Measurements from ENCODE around the gene TMEM72. TPM values are rescaled to one million over a fixed set of nuclear protein-coding genes. Genes with fewer than 3 reads are reported as not detected.

Gene TMEM72
- total RNA-seq, 1 donor from 2014 or later: under 0.01 TPM

DNA sequence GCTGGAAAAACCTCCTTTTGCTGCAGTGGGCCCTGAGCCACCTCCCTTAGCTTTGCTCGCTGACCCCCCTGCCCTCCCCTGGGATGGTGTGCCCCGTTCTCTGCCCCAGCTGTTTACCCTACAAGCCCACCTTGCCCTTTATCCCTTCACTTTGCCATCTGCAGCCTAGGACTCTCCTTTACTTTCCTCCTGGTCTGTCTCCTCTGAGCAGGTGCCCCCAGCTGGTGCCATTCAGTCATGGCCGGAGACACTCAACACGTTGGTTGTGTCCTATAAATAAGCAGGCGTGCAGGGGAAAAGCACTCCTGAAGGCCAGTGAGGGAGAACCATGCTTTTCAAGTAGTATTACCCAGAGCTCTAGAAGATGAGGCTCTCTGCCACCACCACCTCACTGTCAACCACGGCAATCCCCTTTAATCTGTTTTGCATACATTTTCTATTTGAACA is 54.5 kb downstream of the TMEM72 start:
- H3K4me3 ChIP-seq (ENCODE audit: low read length in 3 of 3): no peak overlapping the region
- peaks cover 0 to 8% (median 7%) of the 10 kb centered on the region in 3 donors for H3K36me3 ChIP-seq (ENCODE audit: control insufficient read depth in 3 of 3, insufficient read depth in 3 of 3, low read length in 3 of 3)
- no peaks in the 10 kb centered on the region for H3K9me3 ChIP-seq (ENCODE audit: control insufficient read depth in 3 of 3, low read length in 3 of 3)
- H3K27me3 ChIP-seq (ENCODE audit: control insufficient read depth in 3 of 3, insufficient read depth in 3 of 3, low read length in 3 of 3): no peaks in the 10 kb centered on the region
- peak overlapping the region in 2 of 3 donors; percentile 12 to 82 for H3K9ac ChIP-seq (ENCODE audit: low read depth in 1 of 3, low read length in 3 of 3)
- peaks cover 90 to 96% (median 91%) of the 10 kb centered on the region in 3 donors for H3K4me1 ChIP-seq (ENCODE audit: control insufficient read depth in 3 of 3, insufficient read depth in 3 of 3, low read length in 3 of 3)
- H3K27ac ChIP-seq (ENCODE audit: low read depth, low read length): peak overlapping the region; percentile 88

DNA sequence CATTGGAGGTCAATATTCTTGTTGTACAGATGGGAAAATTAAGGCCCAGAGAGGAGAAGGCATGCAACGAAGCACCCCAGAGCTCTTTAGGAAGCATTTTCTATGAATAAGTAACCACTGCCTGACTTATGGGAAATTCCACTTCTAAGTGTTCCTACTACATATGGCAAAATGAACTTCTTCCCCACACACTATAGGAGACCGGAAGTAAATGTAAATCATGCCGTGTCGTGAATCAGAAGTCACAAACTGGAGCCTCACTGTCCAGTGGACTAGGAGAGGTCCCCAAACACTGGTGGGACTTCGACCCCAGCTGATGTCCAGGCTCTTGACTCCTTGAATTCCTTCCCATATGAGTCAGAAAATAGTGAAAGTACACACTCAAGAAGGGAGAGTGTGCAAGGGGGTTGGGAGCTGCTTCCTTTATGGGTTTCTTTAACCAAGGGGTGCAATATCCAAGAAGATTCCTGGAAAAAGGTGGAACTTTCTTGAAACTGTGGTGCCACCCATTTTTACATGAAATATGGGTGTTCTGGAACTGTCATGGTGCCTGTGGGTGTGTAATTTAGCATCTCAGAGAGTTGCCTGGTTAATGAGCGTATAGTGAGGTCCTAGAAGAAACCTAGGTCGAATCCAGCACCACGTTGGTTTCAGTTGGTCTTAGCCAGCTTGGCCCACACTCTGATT is 55.1 kb downstream of the TMEM72 start:
- peak overlapping the region; percentile 42 for H3K27ac ChIP-seq (ENCODE audit: low read depth, low read length)
- H3K4me1 ChIP-seq (ENCODE audit: control insufficient read depth in 3 of 3, insufficient read depth in 3 of 3, low read length in 3 of 3): peaks cover 85 to 95% (median 89%) of the 10 kb centered on the region in 3 donors
- no peaks in the 10 kb centered on the region for H3K27me3 ChIP-seq (ENCODE audit: control insufficient read depth in 3 of 3, insufficient read depth in 3 of 3, low read length in 3 of 3)
- no peaks in the 10 kb centered on the region for H3K9me3 ChIP-seq (ENCODE audit: control insufficient read depth in 3 of 3, low read length in 3 of 3)
- H3K4me3 ChIP-seq (ENCODE audit: low read length in 3 of 3): peak overlapping the region in 1 of 3 donors; percentile 13
- H3K36me3 ChIP-seq (ENCODE audit: control insufficient read depth in 3 of 3, insufficient read depth in 3 of 3, low read length in 3 of 3): peaks cover 4 to 14% (median 12%) of the 10 kb centered on the region in 3 donors
- peak overlapping the region in 1 of 3 donors; percentile 82 for H3K9ac ChIP-seq (ENCODE audit: low read depth in 1 of 3, low read length in 3 of 3)

DNA sequence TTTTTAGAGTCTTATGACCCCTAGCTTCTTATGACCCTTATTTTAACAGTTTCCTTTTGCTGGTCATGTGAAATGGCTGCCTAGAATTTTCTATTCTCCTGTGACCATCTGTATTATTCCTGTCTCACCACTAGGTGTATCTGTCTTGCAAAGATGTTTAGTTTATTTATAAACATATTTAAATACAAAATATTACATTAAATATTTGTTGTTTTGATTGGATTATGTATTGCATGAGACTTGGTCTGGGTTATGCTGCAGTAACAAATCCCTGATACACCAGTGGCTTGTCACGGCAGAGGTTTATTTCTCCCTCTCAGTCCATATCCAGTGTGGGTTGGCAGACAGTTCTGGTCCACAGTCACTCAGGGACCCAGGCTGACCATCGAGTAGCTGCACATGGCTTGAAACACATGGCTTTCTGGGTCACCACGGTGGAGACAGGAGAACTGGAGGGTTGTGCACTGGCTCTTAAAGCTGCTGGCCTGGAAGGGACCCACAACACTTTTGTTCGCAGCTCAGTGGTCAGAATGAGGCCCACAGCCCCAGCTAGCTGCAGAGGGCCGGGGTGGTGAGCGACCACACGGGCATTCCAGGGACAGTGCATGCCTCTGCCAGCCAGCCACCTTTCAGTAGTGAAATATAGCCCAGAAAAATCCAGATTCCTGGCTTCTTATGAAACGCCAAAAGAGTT is 55.8 kb downstream of the TMEM72 start:
- H3K9me3 ChIP-seq (ENCODE audit: control insufficient read depth in 3 of 3, low read length in 3 of 3): no peaks in the 10 kb centered on the region
- no peak overlapping the region for H3K4me3 ChIP-seq (ENCODE audit: low read length in 3 of 3)
- no peaks in the 10 kb centered on the region for H3K27me3 ChIP-seq (ENCODE audit: control insufficient read depth in 3 of 3, insufficient read depth in 3 of 3, low read length in 3 of 3)
- peaks cover 82 to 92% (median 83%) of the 10 kb centered on the region in 3 donors for H3K4me1 ChIP-seq (ENCODE audit: control insufficient read depth in 3 of 3, insufficient read depth in 3 of 3, low read length in 3 of 3)
- H3K36me3 ChIP-seq (ENCODE audit: control insufficient read depth in 3 of 3, insufficient read depth in 3 of 3, low read length in 3 of 3): peaks cover 11 to 21% (median 19%) of the 10 kb centered on the region in 3 donors
- peak overlapping the region in 1 of 3 donors; percentile 62 for H3K9ac ChIP-seq (ENCODE audit: low read depth in 1 of 3, low read length in 3 of 3)
- H3K27ac ChIP-seq (ENCODE audit: low read depth, low read length): peak overlapping the region; percentile 42

DNA sequence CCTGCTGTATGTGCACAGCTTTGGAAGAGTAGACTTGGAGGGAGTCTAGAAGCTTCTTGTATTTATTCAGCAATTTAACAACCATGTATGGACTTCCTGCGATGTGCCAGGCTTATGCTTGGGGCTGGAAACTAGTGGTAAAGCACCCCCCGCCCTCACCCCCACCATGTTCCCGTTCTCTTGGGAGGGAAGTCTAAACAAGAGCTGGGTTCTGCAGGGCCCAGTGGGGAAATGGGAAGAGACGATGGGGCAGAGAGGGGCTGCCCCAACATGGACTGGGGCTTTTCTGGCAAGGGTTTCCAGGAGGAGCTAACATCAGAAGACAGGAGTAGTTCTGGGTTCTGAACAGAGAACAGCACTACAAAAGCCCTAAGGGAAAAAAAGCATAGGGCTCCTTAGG is 56.5 kb downstream of the TMEM72 start:
- H3K27ac ChIP-seq (ENCODE audit: low read depth, low read length): peak overlapping the region; percentile 39
- H3K36me3 ChIP-seq (ENCODE audit: control insufficient read depth in 3 of 3, insufficient read depth in 3 of 3, low read length in 3 of 3): peaks cover 16 to 23% (median 23%) of the 10 kb centered on the region in 3 donors
- peak overlapping the region in 2 of 3 donors; percentile 19 to 62 for H3K9ac ChIP-seq (ENCODE audit: low read depth in 1 of 3, low read length in 3 of 3)
- H3K27me3 ChIP-seq (ENCODE audit: control insufficient read depth in 3 of 3, insufficient read depth in 3 of 3, low read length in 3 of 3): no peaks in the 10 kb centered on the region
- no peaks in the 10 kb centered on the region for H3K9me3 ChIP-seq (ENCODE audit: control insufficient read depth in 3 of 3, low read length in 3 of 3)
- no peak overlapping the region for H3K4me3 ChIP-seq (ENCODE audit: low read length in 3 of 3)
- H3K4me1 ChIP-seq (ENCODE audit: control insufficient read depth in 3 of 3, insufficient read depth in 3 of 3, low read length in 3 of 3): peaks cover 76 to 86% (median 77%) of the 10 kb centered on the region in 3 donors

DNA sequence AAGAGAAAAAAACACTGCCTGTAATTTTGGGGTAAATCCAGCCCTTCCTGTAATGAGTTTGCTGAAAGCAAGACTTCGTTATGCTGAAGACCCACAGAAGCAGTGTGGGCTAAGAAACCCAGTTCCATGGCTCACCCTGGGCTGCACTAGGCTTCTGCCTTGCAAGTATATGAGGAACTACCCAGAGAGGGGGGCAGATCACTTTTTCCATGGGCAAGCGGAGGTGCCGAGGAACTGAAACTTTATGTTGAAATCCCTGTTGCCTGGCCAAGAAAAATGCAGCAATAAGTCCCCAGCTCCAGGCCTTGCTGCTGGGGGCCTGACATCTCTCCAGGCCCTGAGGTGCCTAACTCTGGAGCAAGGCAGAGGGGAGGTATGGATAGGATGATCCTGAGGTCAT is 57.0 kb downstream of the TMEM72 start:
- Histone ChIP-seq H3K4me3 (ENCODE audit: low read length in 3 of 3) (no peak overlapping the region), H3K9me3 (ENCODE audit: control insufficient read depth in 3 of 3, low read length in 3 of 3) (no peaks in the 10 kb centered on the region), H3K9ac (ENCODE audit: low read depth in 1 of 3, low read length in 3 of 3) (peak overlapping the region; percentile 2 to 62 (median 19)), H3K27ac (ENCODE audit: low read depth, low read length) (peak overlapping the region; percentile 39), H3K4me1 (ENCODE audit: control insufficient read depth in 3 of 3, insufficient read depth in 3 of 3, low read length in 3 of 3) (peaks cover 72 to 83% (median 73%) of the 10 kb centered on the region in 3 donors), H3K36me3 (ENCODE audit: control insufficient read depth in 3 of 3, insufficient read depth in 3 of 3, low read length in 3 of 3) (peaks cover 16 to 23% (median 23%) of the 10 kb centered on the region in 3 donors), H3K27me3 (ENCODE audit: control insufficient read depth in 3 of 3, insufficient read depth in 3 of 3, low read length in 3 of 3) (no peaks in the 10 kb centered on the region)

DNA sequence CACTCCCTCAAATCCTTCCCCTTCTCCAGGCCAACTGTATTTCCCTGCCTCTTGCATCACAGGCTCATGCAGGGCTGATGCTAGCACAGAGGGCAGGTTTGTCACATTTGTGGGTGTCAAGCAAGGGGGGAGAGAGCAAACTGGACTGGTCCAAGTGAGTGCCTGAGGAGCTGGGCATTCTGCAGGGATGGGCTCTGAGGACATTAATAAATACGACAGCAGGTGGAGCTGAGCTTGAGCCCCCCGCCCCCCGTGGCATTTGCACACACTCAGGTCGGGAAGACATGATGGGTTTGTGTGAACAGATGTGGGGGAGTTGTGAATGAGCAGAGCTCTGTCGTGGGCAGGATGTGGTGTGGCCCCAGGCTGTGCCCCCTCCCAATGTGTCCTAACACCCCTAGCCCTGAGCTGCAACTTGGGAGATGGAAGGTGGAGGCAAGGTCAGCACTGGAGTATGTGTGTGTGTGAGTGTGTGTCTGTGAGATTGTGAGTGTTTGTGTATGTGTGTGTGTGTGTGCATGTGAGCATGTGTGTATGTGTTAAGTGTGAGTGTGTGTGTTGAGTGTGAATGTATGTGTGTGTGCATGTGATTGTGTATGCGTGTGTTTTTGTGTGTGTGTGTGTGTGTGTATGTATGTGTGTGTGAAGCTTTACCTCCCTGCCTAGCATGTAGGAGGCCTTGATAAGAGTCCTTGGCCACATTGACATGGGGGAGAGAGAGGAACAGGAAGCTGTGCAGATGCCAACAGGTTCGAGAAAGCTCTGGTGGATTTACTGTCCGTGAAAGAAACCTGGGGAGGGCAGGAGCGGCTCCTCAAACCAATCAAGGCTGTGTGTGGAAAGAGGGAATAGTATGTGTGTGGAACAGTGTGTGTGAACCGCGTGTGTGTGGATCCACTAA is 57.6 kb downstream of the TMEM72 start:
- H3K9me3 ChIP-seq (ENCODE audit: control insufficient read depth in 3 of 3, low read length in 3 of 3): no peaks in the 10 kb centered on the region
- H3K27ac ChIP-seq (ENCODE audit: low read depth, low read length): peak overlapping the region; percentile 39
- peaks cover 70 to 83% (median 72%) of the 10 kb centered on the region in 3 donors for H3K4me1 ChIP-seq (ENCODE audit: control insufficient read depth in 3 of 3, insufficient read depth in 3 of 3, low read length in 3 of 3)
- peak overlapping the region; percentile 2 to 62 (median 19) for H3K9ac ChIP-seq (ENCODE audit: low read depth in 1 of 3, low read length in 3 of 3)
- peak overlapping the region in 1 of 3 donors; percentile 1 for H3K4me3 ChIP-seq (ENCODE audit: low read length in 3 of 3)
- peaks cover 16 to 23% (median 23%) of the 10 kb centered on the region in 3 donors for H3K36me3 ChIP-seq (ENCODE audit: control insufficient read depth in 3 of 3, insufficient read depth in 3 of 3, low read length in 3 of 3)
- no peaks in the 10 kb centered on the region for H3K27me3 ChIP-seq (ENCODE audit: control insufficient read depth in 3 of 3, insufficient read depth in 3 of 3, low read length in 3 of 3)

DNA sequence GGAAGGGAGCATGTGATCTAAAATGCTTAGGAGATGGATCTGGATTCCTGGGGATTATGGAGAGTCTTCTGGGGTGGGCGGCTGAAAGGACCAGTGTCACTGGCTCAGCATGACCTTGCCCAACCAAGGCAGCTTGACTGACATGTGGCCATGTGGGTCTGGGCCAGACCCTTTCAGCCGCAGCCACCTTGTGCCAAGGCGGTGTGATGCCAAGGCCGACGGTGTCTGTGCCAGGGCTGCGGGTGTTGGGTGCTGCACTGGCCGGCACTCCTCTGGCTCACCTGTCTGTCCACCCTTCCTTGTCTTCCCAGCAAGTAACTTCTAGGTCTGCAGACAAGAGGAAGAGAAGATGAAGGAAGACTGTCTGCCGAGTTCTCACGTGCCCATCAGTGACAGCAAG is 58.7 kb downstream of the TMEM72 start:
- Histone ChIP-seq H3K27me3 (ENCODE audit: control insufficient read depth in 3 of 3, insufficient read depth in 3 of 3, low read length in 3 of 3) (no peaks in the 10 kb centered on the region), H3K36me3 (ENCODE audit: control insufficient read depth in 3 of 3, insufficient read depth in 3 of 3, low read length in 3 of 3) (peaks cover 16 to 23% (median 23%) of the 10 kb centered on the region in 3 donors), H3K4me1 (ENCODE audit: control insufficient read depth in 3 of 3, insufficient read depth in 3 of 3, low read length in 3 of 3) (peaks cover 69 to 83% (median 71%) of the 10 kb centered on the region in 3 donors), H3K9me3 (ENCODE audit: control insufficient read depth in 3 of 3, low read length in 3 of 3) (no peaks in the 10 kb centered on the region), H3K27ac (ENCODE audit: low read depth, low read length) (peak overlapping the region; percentile 39), H3K9ac (ENCODE audit: low read depth in 1 of 3, low read length in 3 of 3) (peak overlapping the region in 1 of 3 donors; percentile 33), H3K4me3 (ENCODE audit: low read length in 3 of 3) (peak overlapping the region in 1 of 3 donors; percentile 41)

DNA sequence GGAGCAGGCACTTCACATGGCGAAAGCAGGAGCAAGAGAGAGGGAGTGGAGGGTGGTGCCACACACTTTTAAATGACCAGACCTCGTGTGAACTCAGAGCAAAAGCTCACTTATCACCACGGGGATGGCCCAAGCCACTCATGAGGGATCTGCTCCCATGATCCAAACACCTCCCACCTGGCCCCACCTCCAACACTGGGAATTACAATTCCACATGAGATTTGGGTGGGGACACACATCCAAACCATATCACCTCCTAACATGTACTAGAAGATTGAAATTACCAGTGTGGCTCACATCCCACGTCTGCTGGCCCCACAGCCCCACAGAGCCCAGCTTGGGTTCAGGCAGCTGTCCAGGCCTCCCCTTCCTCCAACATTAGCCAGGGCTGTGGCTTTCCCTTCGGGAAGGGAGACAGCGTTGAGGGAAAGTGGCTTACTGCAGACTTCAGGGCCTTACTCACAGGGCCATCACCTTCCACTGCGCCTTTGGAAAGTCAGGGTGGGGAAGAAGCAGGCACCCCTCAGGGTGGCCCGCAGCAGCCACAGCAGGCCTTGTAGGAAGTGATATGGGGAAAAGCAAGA is 59.8 kb downstream of the TMEM72 start:
- Histone ChIP-seq H3K4me1 (ENCODE audit: control insufficient read depth in 3 of 3, insufficient read depth in 3 of 3, low read length in 3 of 3) (peaks cover 67 to 77% (median 67%) of the 10 kb centered on the region in 3 donors), H3K27me3 (ENCODE audit: control insufficient read depth in 3 of 3, insufficient read depth in 3 of 3, low read length in 3 of 3) (no peaks in the 10 kb centered on the region), H3K36me3 (ENCODE audit: control insufficient read depth in 3 of 3, insufficient read depth in 3 of 3, low read length in 3 of 3) (peaks cover 16 to 25% (median 23%) of the 10 kb centered on the region in 3 donors), H3K27ac (ENCODE audit: low read depth, low read length) (no peak overlapping the region), H3K9ac (ENCODE audit: low read depth in 1 of 3, low read length in 3 of 3) (no peak overlapping the region), H3K4me3 (ENCODE audit: low read length in 3 of 3) (no peak overlapping the region), H3K9me3 (ENCODE audit: control insufficient read depth in 3 of 3, low read length in 3 of 3) (no peaks in the 10 kb centered on the region)

DNA sequence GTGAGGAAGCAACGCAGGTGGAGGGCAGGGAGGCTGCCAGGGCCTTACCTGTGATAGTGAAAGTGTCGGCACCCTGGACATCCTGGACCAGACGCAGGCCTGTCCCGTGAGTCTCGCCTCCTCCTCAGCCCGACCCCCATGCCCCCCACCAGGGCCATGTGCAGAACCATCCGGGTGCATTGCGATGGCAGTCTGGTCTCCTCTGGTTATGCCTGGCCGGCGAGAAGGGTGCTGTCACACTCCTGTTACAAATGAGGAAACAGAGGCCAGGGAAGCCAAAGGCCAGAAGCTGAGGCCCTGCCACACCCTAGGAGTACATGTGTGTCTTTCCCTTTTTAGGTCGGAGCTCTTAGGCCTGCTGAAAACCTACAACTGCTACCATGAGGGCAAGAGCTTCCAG is 60.3 kb downstream of the TMEM72 start:
- no peak overlapping the region for H3K9ac ChIP-seq (ENCODE audit: low read depth in 1 of 3, low read length in 3 of 3)
- H3K27ac ChIP-seq (ENCODE audit: low read depth, low read length): no peak overlapping the region
- no peaks in the 10 kb centered on the region for H3K9me3 ChIP-seq (ENCODE audit: control insufficient read depth in 3 of 3, low read length in 3 of 3)
- peaks cover 18 to 28% (median 26%) of the 10 kb centered on the region in 3 donors for H3K36me3 ChIP-seq (ENCODE audit: control insufficient read depth in 3 of 3, insufficient read depth in 3 of 3, low read length in 3 of 3)
- no peak overlapping the region for H3K4me3 ChIP-seq (ENCODE audit: low read length in 3 of 3)
- no peaks in the 10 kb centered on the region for H3K27me3 ChIP-seq (ENCODE audit: control insufficient read depth in 3 of 3, insufficient read depth in 3 of 3, low read length in 3 of 3)
- peaks cover 67 to 77% (median 67%) of the 10 kb centered on the region in 3 donors for H3K4me1 ChIP-seq (ENCODE audit: control insufficient read depth in 3 of 3, insufficient read depth in 3 of 3, low read length in 3 of 3)
